ENCODE data around the gene ABHD13. TPM values are rescaled to one million over a fixed set of nuclear protein-coding genes. Genes with fewer than 3 reads are reported as not detected.
A peak's percentile ranks its signal among the peaks of the same experiment; 100 is the strongest.

ABHD13 gene
- total RNA-seq, 1 experiment from 2014 or later = 5.5 TPM

DNA sequence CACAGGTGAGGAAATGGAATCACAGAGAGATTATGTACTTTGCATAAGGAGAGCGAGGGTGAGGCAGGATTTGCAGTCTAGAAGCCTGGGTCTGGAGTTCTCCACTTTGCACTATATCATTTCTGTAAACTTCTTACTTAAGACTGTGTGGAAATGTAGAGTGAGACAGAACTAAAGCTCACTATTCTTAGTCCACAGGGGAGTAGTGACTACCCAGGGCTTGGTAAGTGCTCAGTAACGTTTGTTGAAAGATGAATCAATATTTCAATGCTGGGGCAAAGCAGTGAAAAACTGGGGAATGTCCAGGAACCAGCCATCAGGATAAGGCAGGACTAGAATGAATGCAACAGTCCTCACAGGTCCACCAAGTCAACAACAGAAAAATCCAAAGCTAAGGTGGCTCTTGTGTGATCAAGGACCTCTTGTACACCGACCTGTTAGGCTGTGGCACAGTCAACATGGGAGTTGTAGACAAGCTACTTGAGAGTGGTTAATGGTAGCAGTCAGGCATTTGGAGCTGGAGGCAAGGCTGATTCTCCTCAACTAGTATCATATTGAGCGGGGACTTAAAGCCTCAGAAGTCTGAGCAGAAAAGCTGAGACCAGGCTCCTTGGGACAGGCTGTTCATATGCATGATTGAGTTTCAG lies 50.4 kb downstream of the ABHD13 start:
- Histone ChIP-seq H3K9me2 (ENCODE audit: insufficient read depth) (no peaks in the 10 kb centered on the region), H3K9me3 (ENCODE audit: insufficient read depth, low read depth) (no peaks in the 10 kb centered on the region), H3K27me3 (ENCODE audit: insufficient read depth, low read depth) (no peaks in the 10 kb centered on the region), H2AFZ (no peak overlapping the region), H3K4me2 (no peak overlapping the region), H3K79me2 (ENCODE audit: low read depth) (no peaks in the 10 kb centered on the region), H3F3A (ENCODE audit: insufficient read depth, low read depth) (no peaks in the 10 kb centered on the region; the same call in 1 of the 2 replicates), H3K4me1 (replicated peaks; ENCODE audit: insufficient read depth) (peaks cover 5% of the 10 kb centered on the region; the same call in 1 of the 2 replicates), H4K20me1 (ENCODE audit: insufficient read depth) (no peaks in the 10 kb centered on the region), H3K4me3 (no peak overlapping the region), H3K36me3 (ENCODE audit: low read depth) (no peaks in the 10 kb centered on the region), H3K27ac (no peak overlapping the region)
- POLR2A ChIA-PET (ENCODE audit: unreplicated experiment) = no interaction called here
- intact Hi-C loops (cut with micrococcal nuclease; ENCODE audit: unreplicated experiment) = no loop called here
- no TSS peak for BruUV-seq (replicated peaks)
- CTCF ChIA-PET = no interaction called here
- TF ChIP-seq EZH2 (IDR thresholded peaks at IDR 0.05; ENCODE audit: low read depth) (no peak), CTCF (conservative IDR thresholded peaks at IDR 0.05) (no peak)
- DNase-seq = no peak

- Histone ChIP-seq H3K36me3 (ENCODE audit: low read depth) (no peaks in the 10 kb centered on the region), H3K9me3 (ENCODE audit: insufficient read depth, low read depth) (no peaks in the 10 kb centered on the region), H3K4me1 (replicated peaks; ENCODE audit: insufficient read depth) (peaks cover 5% of the 10 kb centered on the region; the same call in 1 of the 2 replicates), H3K9me2 (ENCODE audit: insufficient read depth) (no peaks in the 10 kb centered on the region), H3K79me2 (ENCODE audit: low read depth) (no peaks in the 10 kb centered on the region), H3F3A (ENCODE audit: insufficient read depth, low read depth) (no peaks in the 10 kb centered on the region; the same call in 1 of the 2 replicates), H3K4me2 (no peak within 1 kb of the TSS; the same call in 1 of the 2 replicates), H2AFZ (no peak within 1 kb of the TSS), H3K4me3 (no peak within 1 kb of the TSS), H4K20me1 (ENCODE audit: insufficient read depth) (no peaks in the 10 kb centered on the region), H3K27me3 (ENCODE audit: insufficient read depth, low read depth) (no peaks in the 10 kb centered on the region), H3K27ac (no peak within 1 kb of the TSS)
- ChIA-PET POLR2A (ENCODE audit: unreplicated experiment) (no interaction called here), CTCF (no interaction called here)
- intact Hi-C loops (cut with micrococcal nuclease; ENCODE audit: unreplicated experiment) = no loop called here
- peak in 1 of 2 experiments; percentile 5 for DNase-seq
- no TSS peak for BruUV-seq (replicated peaks)
- TF ChIP-seq CTCF (conservative IDR thresholded peaks at IDR 0.05) (no peak), EZH2 (IDR thresholded peaks at IDR 0.05; ENCODE audit: low read depth) (no peak)
These were observed 51.6 kb downstream of the ABHD13 start, which contains the start of gene TNFSF13B for GRCh38 chr13:108269601-108270328. Gene TNFSF13B, plus strand, starts transcription at chr13:108269718. Its CDS starts 178 bp downstream, at chr13:108269896.

- Histone ChIP-seq H4K20me1 (ENCODE audit: insufficient read depth) (no peaks in the 10 kb centered on the region), H3F3A (ENCODE audit: insufficient read depth, low read depth) (no peaks in the 10 kb centered on the region; the same call in 1 of the 2 replicates), H3K27me3 (ENCODE audit: insufficient read depth, low read depth) (no peaks in the 10 kb centered on the region), H3K9me2 (ENCODE audit: insufficient read depth) (no peaks in the 10 kb centered on the region), H3K4me3 (no peak overlapping the region), H2AFZ (no peak overlapping the region), H3K4me1 (replicated peaks; ENCODE audit: insufficient read depth) (peaks cover 5% of the 10 kb centered on the region; the same call in 1 of the 2 replicates), H3K9me3 (ENCODE audit: insufficient read depth, low read depth) (no peaks in the 10 kb centered on the region), H3K4me2 (no peak overlapping the region), H3K79me2 (ENCODE audit: low read depth) (no peaks in the 10 kb centered on the region), H3K36me3 (ENCODE audit: low read depth) (no peaks in the 10 kb centered on the region), H3K27ac (no peak overlapping the region)
- no TSS peak for BruUV-seq (replicated peaks)
- intact Hi-C loops (cut with micrococcal nuclease; ENCODE audit: unreplicated experiment) = no loop called here
- DNase-seq = no peak
- ChIA-PET POLR2A (ENCODE audit: unreplicated experiment) (no interaction called here), CTCF (no interaction called here)
- TF ChIP-seq CTCF (conservative IDR thresholded peaks at IDR 0.05) (no peak), EZH2 (IDR thresholded peaks at IDR 0.05; ENCODE audit: low read depth) (no peak)
These were observed 52.2 kb downstream of the ABHD13 start for GRCh38 chr13:108270442-108270841.

All from PC-9 (cell line).